ENCODE measurements around the gene WNT7B.
"Not testable (repeated sequence)": the region's sequence is repeated elsewhere in the genome, so short reads cannot be mapped to it uniquely, and the experiment has no call there.

WNT7B gene

GRCh38 chr22:46008291-46008690, 31.3 kb upstream of the WNT7B start:
- DNase-seq (ENCODE audit: low read depth in 2 of 2), result no peak

- DNase-seq (ENCODE audit: low read depth in 2 of 2), result no peak
Measured at GRCh38 chr22:46007848-46008261, 30.9 kb upstream of the WNT7B start.

GRCh38 chr22:46007003-46007847, 30.3 kb upstream of the WNT7B start:
- no peak for DNase-seq (ENCODE audit: low read depth in 2 of 2)

GRCh38 chr22:46006379-46007002, 29.5 kb upstream of the WNT7B start:
- peak; percentile 85 to 92 for DNase-seq (ENCODE audit: low read depth in 2 of 2)

- not testable (repeated sequence) for DNase-seq (ENCODE audit: low read depth in 2 of 2)
Measured at GRCh38 chr22:46005116-46005705, 28.2 kb upstream of the WNT7B start.

- peak in 1 of 2 donors; percentile 15 for DNase-seq (ENCODE audit: low read depth in 2 of 2)
Measured at GRCh38 chr22:46004105-46004866, 27.3 kb upstream of the WNT7B start.

GRCh38 chr22:46003271-46004091, 26.5 kb upstream of the WNT7B start:
- no peak for DNase-seq (ENCODE audit: low read depth in 2 of 2)

- DNase-seq (ENCODE audit: low read depth in 2 of 2), result no peak
Measured at GRCh38 chr22:46002757-46003270, 25.9 kb upstream of the WNT7B start.

- no peak for DNase-seq (ENCODE audit: low read depth in 2 of 2)
Measured at GRCh38 chr22:46001426-46002106, 24.6 kb upstream of the WNT7B start.

GRCh38 chr22:46001046-46001425, 24.1 kb upstream of the WNT7B start:
- no peak for DNase-seq (ENCODE audit: low read depth in 2 of 2)

GRCh38 chr22:46000081-46001027, 23.4 kb upstream of the WNT7B start:
- no peak for DNase-seq (ENCODE audit: low read depth in 2 of 2)

- no peak for DNase-seq (ENCODE audit: low read depth in 2 of 2)
Measured at GRCh38 chr22:45999379-45999971, 22.5 kb upstream of the WNT7B start.

- DNase-seq (ENCODE audit: low read depth in 2 of 2), result no peak
Measured at GRCh38 chr22:45998638-45999378, 21.8 kb upstream of the WNT7B start.

GRCh38 chr22:45997777-45998637, 21.0 kb upstream of the WNT7B start:
- DNase-seq (ENCODE audit: low read depth in 2 of 2), result no peak

GRCh38 chr22:45997077-45997776, 20.3 kb upstream of the WNT7B start:
- no peak for DNase-seq (ENCODE audit: low read depth in 2 of 2)

- DNase-seq (ENCODE audit: low read depth in 2 of 2), result no peak
Measured at GRCh38 chr22:45996241-45997076, 19.5 kb upstream of the WNT7B start.

Measured in stimulated activated CD8-positive, alpha-beta memory T cell treated with anti-CD3 and anti-CD28 coated beads, Interleukin-2, amount 100 ng/mL, for 48 hours (primary cell).